ENCODE data around the gene CLDND1.
"Not testable (repeated sequence)": the region's sequence is repeated elsewhere in the genome, so short reads cannot be mapped to it uniquely, and the experiment has no call there.

Gene CLDND1

GRCh38 chr3:98522544-98523281, at the start of gene CLDND1:
CLDND1 (minus strand) TSS chr3:98522902; CDS start chr3:98521424, 1,478 bp downstream.
- peaks cover 8% of the 10 kb centered on the region for H3K4me1 ChIP-seq (ENCODE audit: control insufficient read depth, insufficient read depth, low read length, unreplicated experiment)
- H2AFZ ChIP-seq (ENCODE audit: low read length, unreplicated experiment): peak within 1 kb of the TSS; percentile 89
- H3K4me3 ChIP-seq (ENCODE audit: low read depth, low read length): peak within 1 kb of the TSS; percentile 90
- H3K36me3 ChIP-seq (ENCODE audit: insufficient read depth, low read length): peaks cover 28% of the 10 kb centered on the region
- peaks cover 41% of the 10 kb centered on the region for H3K79me2 ChIP-seq (ENCODE audit: control insufficient read depth, insufficient read depth, low read length, unreplicated experiment)
- H3K27ac ChIP-seq (ENCODE audit: low read depth, low read length): peak within 1 kb of the TSS; percentile 84
- H3K27me3 ChIP-seq (ENCODE audit: insufficient read depth, low read length): no peaks in the 10 kb centered on the region

GRCh38 chr3:98568402-98568801, 45.7 kb upstream of the CLDND1 start:
- no peaks in the 10 kb centered on the region for H3K36me3 ChIP-seq (ENCODE audit: insufficient read depth, low read length)
- H3K4me1 ChIP-seq (ENCODE audit: control insufficient read depth, insufficient read depth, low read length, unreplicated experiment): peaks cover 5% of the 10 kb centered on the region
- H3K79me2 ChIP-seq (ENCODE audit: control insufficient read depth, insufficient read depth, low read length, unreplicated experiment): no peaks in the 10 kb centered on the region
- H3K27me3 ChIP-seq (ENCODE audit: insufficient read depth, low read length): no peaks in the 10 kb centered on the region
- H2AFZ ChIP-seq (ENCODE audit: low read length, unreplicated experiment): no peak overlapping the region
- H3K4me3 ChIP-seq (ENCODE audit: low read depth, low read length): no peak overlapping the region
- no peak overlapping the region for H3K27ac ChIP-seq (ENCODE audit: low read depth, low read length)

GRCh38 chr3:98567666-98568270, 45.1 kb upstream of the CLDND1 start:
- Histone ChIP-seq H3K27ac (ENCODE audit: low read depth, low read length) (no peak overlapping the region), H3K4me3 (ENCODE audit: low read depth, low read length) (no peak overlapping the region), H3K36me3 (ENCODE audit: insufficient read depth, low read length) (no peaks in the 10 kb centered on the region), H3K79me2 (ENCODE audit: control insufficient read depth, insufficient read depth, low read length, unreplicated experiment) (no peaks in the 10 kb centered on the region), H3K4me1 (ENCODE audit: control insufficient read depth, insufficient read depth, low read length, unreplicated experiment) (peaks cover 11% of the 10 kb centered on the region), H2AFZ (ENCODE audit: low read length, unreplicated experiment) (no peak overlapping the region), H3K27me3 (ENCODE audit: insufficient read depth, low read length) (no peaks in the 10 kb centered on the region)

GRCh38 chr3:98565843-98566242, 43.1 kb upstream of the CLDND1 start:
- no peak overlapping the region for H3K4me3 ChIP-seq (ENCODE audit: low read depth, low read length)
- no peaks in the 10 kb centered on the region for H3K79me2 ChIP-seq (ENCODE audit: control insufficient read depth, insufficient read depth, low read length, unreplicated experiment)
- no peak overlapping the region for H3K27ac ChIP-seq (ENCODE audit: low read depth, low read length)
- H3K4me1 ChIP-seq (ENCODE audit: control insufficient read depth, insufficient read depth, low read length, unreplicated experiment): peaks cover 22% of the 10 kb centered on the region
- no peaks in the 10 kb centered on the region for H3K36me3 ChIP-seq (ENCODE audit: insufficient read depth, low read length)
- no peaks in the 10 kb centered on the region for H3K27me3 ChIP-seq (ENCODE audit: insufficient read depth, low read length)
- H2AFZ ChIP-seq (ENCODE audit: low read length, unreplicated experiment): no peak overlapping the region

DNA sequence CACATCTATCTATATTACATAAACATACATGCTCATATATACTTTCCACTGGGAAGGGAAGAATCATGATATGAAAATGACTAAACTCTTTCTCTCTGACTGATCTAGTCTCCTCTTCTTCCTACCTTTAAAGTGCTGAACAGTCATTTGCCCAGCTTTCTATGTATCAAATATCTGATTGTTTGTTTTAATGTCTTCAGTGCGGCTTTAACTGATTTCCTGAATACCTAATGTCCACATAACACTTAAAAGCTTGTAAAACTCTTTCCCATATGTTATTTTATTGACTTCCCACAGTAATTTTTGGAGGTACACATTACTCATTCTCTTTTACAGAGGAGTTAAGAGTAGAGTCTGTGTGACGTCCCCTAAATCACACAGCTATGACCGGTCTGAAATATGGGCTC, 42.5 kb upstream of the CLDND1 start:
- H3K4me1 ChIP-seq (ENCODE audit: control insufficient read depth, insufficient read depth, low read length, unreplicated experiment): peaks cover 22% of the 10 kb centered on the region
- no peak overlapping the region for H2AFZ ChIP-seq (ENCODE audit: low read length, unreplicated experiment)
- no peak overlapping the region for H3K27ac ChIP-seq (ENCODE audit: low read depth, low read length)
- H3K27me3 ChIP-seq (ENCODE audit: insufficient read depth, low read length): no peaks in the 10 kb centered on the region
- no peaks in the 10 kb centered on the region for H3K36me3 ChIP-seq (ENCODE audit: insufficient read depth, low read length)
- H3K79me2 ChIP-seq (ENCODE audit: control insufficient read depth, insufficient read depth, low read length, unreplicated experiment): no peaks in the 10 kb centered on the region
- H3K4me3 ChIP-seq (ENCODE audit: low read depth, low read length): no peak overlapping the region

GRCh38 chr3:98564282-98565005, 41.7 kb upstream of the CLDND1 start:
- Histone ChIP-seq H3K4me1 (ENCODE audit: control insufficient read depth, insufficient read depth, low read length, unreplicated experiment) (peaks cover 22% of the 10 kb centered on the region), H2AFZ (ENCODE audit: low read length, unreplicated experiment) (no peak overlapping the region), H3K4me3 (ENCODE audit: low read depth, low read length) (no peak overlapping the region), H3K27ac (ENCODE audit: low read depth, low read length) (no peak overlapping the region), H3K79me2 (ENCODE audit: control insufficient read depth, insufficient read depth, low read length, unreplicated experiment) (no peaks in the 10 kb centered on the region), H3K27me3 (ENCODE audit: insufficient read depth, low read length) (no peaks in the 10 kb centered on the region), H3K36me3 (ENCODE audit: insufficient read depth, low read length) (no peaks in the 10 kb centered on the region)

DNA sequence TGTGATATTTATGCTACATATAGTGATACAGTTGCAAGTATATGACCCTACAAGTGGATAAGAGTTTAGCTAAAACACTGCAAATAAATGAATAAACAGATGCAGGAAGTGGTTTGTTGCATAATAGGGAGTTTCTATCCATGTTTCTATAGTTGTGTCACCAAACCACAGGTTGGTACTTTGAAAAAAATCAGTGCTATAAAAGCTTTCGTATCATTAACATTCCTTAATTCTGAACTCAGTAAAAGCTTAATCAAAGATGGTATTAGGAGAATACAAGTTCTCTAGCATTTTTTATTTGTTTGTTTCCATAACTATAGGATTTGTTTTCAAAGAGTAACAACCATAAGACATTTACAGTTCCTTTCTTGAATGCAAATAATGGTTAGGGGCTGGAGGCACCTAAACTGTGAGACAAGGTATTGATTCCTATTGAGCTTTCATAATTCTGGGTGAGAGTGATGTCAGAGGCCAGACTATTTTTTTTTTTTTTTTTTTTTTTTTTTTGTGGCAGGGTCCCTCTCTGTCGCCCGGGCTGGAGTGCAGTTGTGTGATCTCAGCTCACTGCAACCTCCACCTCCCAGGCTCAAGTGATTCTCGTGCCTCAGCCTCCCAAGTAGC, 41.1 kb upstream of the CLDND1 start:
- no peaks in the 10 kb centered on the region for H3K27me3 ChIP-seq (ENCODE audit: insufficient read depth, low read length)
- peaks cover 22% of the 10 kb centered on the region for H3K4me1 ChIP-seq (ENCODE audit: control insufficient read depth, insufficient read depth, low read length, unreplicated experiment)
- H3K36me3 ChIP-seq (ENCODE audit: insufficient read depth, low read length): no peaks in the 10 kb centered on the region
- H3K79me2 ChIP-seq (ENCODE audit: control insufficient read depth, insufficient read depth, low read length, unreplicated experiment): no peaks in the 10 kb centered on the region
- no peak overlapping the region for H2AFZ ChIP-seq (ENCODE audit: low read length, unreplicated experiment)
- H3K4me3 ChIP-seq (ENCODE audit: low read depth, low read length): no peak overlapping the region
- peak overlapping the region; percentile 43; the same call in 1 of the 2 replicates for H3K27ac ChIP-seq (ENCODE audit: low read depth, low read length)

DNA sequence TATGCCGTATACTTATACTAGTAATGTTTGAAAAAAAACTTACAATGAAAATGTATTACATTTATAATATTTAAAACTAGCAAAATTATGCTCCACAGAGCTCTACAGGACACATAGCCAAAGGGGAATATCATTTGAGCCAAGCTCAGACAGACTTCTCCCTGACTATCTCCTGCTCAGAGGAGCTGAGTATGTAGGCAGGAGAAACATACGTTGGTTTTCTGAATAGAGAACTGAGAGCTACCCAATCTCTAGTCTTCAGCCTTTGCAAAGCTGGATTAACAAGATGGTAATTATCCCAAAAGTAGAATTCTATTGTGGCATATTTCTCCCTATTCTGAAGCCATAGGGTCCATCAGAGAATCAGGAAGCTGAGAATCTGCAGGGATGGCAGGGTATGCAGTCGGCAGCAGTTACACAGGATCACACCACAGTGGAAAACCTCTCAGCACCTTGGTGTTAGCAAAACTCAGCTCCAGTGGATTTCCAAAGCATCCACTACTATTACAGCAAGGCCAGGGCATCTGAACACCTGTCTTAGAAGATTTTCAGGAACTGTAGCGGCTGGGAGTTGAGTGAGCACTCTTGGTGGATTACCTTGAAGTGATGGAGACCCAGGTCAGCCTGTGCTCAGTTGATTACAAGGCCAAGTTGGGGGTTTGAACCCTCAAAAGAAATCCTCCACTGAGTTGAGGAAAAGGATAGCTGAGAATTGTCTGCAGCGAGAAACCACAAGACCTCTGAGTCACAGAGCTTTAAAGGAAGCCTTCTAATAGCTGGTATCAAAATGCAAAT, 39.2 kb upstream of the CLDND1 start:
- H2AFZ ChIP-seq (ENCODE audit: low read length, unreplicated experiment): no peak overlapping the region
- H3K27me3 ChIP-seq (ENCODE audit: insufficient read depth, low read length): peaks cover 13% of the 10 kb centered on the region
- H3K4me1 ChIP-seq (ENCODE audit: control insufficient read depth, insufficient read depth, low read length, unreplicated experiment): peaks cover 22% of the 10 kb centered on the region
- no peaks in the 10 kb centered on the region for H3K79me2 ChIP-seq (ENCODE audit: control insufficient read depth, insufficient read depth, low read length, unreplicated experiment)
- H3K36me3 ChIP-seq (ENCODE audit: insufficient read depth, low read length): no peaks in the 10 kb centered on the region
- H3K27ac ChIP-seq (ENCODE audit: low read depth, low read length): no peak overlapping the region
- H3K4me3 ChIP-seq (ENCODE audit: low read depth, low read length): no peak overlapping the region

DNA sequence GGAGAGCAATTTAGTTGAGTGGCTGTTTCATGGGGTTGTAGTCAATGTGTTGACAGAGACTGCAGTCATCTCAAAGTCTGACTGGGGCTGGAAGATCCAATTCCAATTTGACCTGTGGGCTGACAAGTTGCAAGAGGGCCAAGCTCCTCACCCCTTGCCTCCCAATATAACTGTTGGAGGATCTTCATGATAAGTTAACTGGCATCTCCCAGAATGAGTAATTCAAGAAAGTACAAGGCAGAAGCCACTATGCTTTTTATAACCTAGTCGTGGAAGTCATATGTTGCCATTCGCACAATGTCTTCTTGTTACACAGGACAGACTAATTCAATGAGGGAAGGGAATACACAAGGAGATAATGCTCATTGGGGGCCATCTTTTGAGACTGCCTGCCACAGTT, 38.2 kb upstream of the CLDND1 start:
- Histone ChIP-seq H2AFZ (ENCODE audit: low read length, unreplicated experiment) (no peak overlapping the region), H3K27me3 (ENCODE audit: insufficient read depth, low read length) (peaks cover 18% of the 10 kb centered on the region), H3K4me1 (ENCODE audit: control insufficient read depth, insufficient read depth, low read length, unreplicated experiment) (peaks cover 22% of the 10 kb centered on the region), H3K4me3 (ENCODE audit: low read depth, low read length) (no peak overlapping the region), H3K36me3 (ENCODE audit: insufficient read depth, low read length) (no peaks in the 10 kb centered on the region), H3K79me2 (ENCODE audit: control insufficient read depth, insufficient read depth, low read length, unreplicated experiment) (no peaks in the 10 kb centered on the region), H3K27ac (ENCODE audit: low read depth, low read length) (no peak overlapping the region)

DNA sequence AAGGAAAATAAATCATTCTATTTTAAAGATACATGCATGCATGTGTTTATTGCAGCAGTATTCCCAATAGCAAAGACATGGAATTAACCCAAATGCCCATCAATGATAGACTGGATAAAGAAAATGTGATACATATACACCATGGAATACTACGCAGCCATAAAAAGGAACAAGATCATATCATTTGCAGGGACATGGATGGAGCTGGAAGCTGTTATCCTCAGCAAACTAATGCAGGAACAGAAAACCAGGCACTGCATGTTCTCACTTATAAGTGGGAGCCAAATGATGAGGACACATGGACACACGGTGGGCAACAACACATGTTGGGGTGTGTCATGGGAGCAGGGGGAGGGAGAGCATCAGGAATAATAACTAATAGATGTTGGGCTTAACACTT, 37.1 kb upstream of the CLDND1 start:
- H3K79me2 ChIP-seq (ENCODE audit: control insufficient read depth, insufficient read depth, low read length, unreplicated experiment); H3K36me3 ChIP-seq (ENCODE audit: insufficient read depth, low read length); H3K4me3 ChIP-seq (ENCODE audit: low read depth, low read length); H3K27ac ChIP-seq (ENCODE audit: low read depth, low read length); H2AFZ ChIP-seq (ENCODE audit: low read length, unreplicated experiment): not testable (repeated sequence)
- peaks cover 22% of the 10 kb centered on the region for H3K27me3 ChIP-seq (ENCODE audit: insufficient read depth, low read length)
- H3K4me1 ChIP-seq (ENCODE audit: control insufficient read depth, insufficient read depth, low read length, unreplicated experiment): peaks cover 22% of the 10 kb centered on the region

Measured in ACC112 (cell line).